Kidney (tissue), 14 donors: ENCODE results near the gene ABHD16B. TPM values are rescaled to one million over a fixed set of nuclear protein-coding genes. Genes with fewer than 3 reads are reported as not detected.

Experiments
- DNase-seq, 5 donors: peaks; one replicate each; pipeline ENCODE4 v3.0.0-alpha.2; 2013 to 2020
- FAIRE-seq: peaks from 2 replicates; lab custom pipeline; 2012; peaks lifted over from hg19 to GRCh38; lab: Jason Lieb, UNC
- H3K27ac ChIP-seq, 2 donors: one replicate each; pipeline ENCODE4 v1.7.0; 2013; ENCODE audit warnings: low read depth in 2 of 2, low read length in 2 of 2, inconsistent platforms in 1 of 2
- H3K27me3 ChIP-seq: one replicate; pipeline ENCODE4 v1.7.1; 2013; ENCODE audit warnings: low read length, inconsistent platforms; ENCODE audit not compliant: control insufficient read depth, insufficient read depth
- H3K36me3 ChIP-seq, 3 donors: one replicate each; pipeline versions ENCODE4 v1.7.0 to v1.7.1; 2013; ENCODE audit warnings: low read length in 3 of 3, control low read depth in 1 of 3, inconsistent platforms in 1 of 3; ENCODE audit not compliant: insufficient read depth in 3 of 3, control insufficient read depth in 2 of 3
- H3K4me1 ChIP-seq, 3 donors: one replicate each; pipeline versions ENCODE4 v1.7.0 to v1.7.1; 2013; ENCODE audit warnings: low read length in 3 of 3, inconsistent platforms in 1 of 3, low read depth in 1 of 3; ENCODE audit not compliant: control insufficient read depth in 2 of 3, insufficient read depth in 2 of 3
- H3K4me3 ChIP-seq, 3 donors: one replicate each; pipeline versions ENCODE4 v1.7.0 to v1.8.1; 2013; ENCODE audit warnings: low read length in 3 of 3, control low read depth in 1 of 3, inconsistent platforms in 1 of 3
- H3K9ac ChIP-seq, 3 donors: one replicate each; pipeline versions ENCODE4 v1.7.0 to v1.7.1; 2013; ENCODE audit warnings: low read length in 3 of 3, control low read depth in 1 of 3, inconsistent platforms in 1 of 3
- H3K9me3 ChIP-seq, 3 donors: one replicate each; pipeline versions ENCODE4 v1.7.0 to v1.7.1; 2013; ENCODE audit warnings: low read length in 3 of 3, control low read depth in 1 of 3, inconsistent platforms in 1 of 3; ENCODE audit not compliant: control insufficient read depth in 2 of 3, insufficient read depth in 1 of 3
- CTCF ChIP-seq: IDR thresholded peaks from 3 replicates; pipeline ENCODE4 v1.5.1; 2012; ENCODE audit warnings: mild to moderate bottlenecking, moderate library complexity, borderline replicate concordance; ENCODE audit not compliant: insufficient read depth; ENCODE audit errors: extremely low read depth
- intact Hi-C: fragments of 100-400 bp; cut with DNase I; formaldehyde crosslinking; loops from one replicate; pipeline ENCODE4 v1.11.1; 2022
- polyA plus RNA-seq: library from polyadenylated mRNA; stranded (reverse); fragments of 350-450 nt; fragmentation: Illumina TruSeq; extraction: RNeasy Lipid Tissue Mini Kit (QIAGEN cat#74804); gene quantifications from one replicate; pipeline ENCODE4 v1.2.3, GENCODE V29; 2014; ENCODE audit warnings: low read depth, low replicate concordance; ENCODE audit not compliant: insufficient read depth
- total RNA-seq: library from RNA; stranded (reverse); fragmentation: NEBNext Ultra II Directional; extraction: Animal tissue kit (Norgen Biotek cat#: 25700); gene quantifications from one replicate; pipeline ENCODE4 v1.2.1, GENCODE V29; 2021
- donor health status: control.
- donor health status: control.
- donor health status: control.
- donor health status: control.
- donor health status: control.
- donor health status: DM: yes; HTN: yes; CAD: no.
- donor health status: Normal renal cell carcinoma (clear cell type).

The ABHD16B gene
- total and polyA plus RNA-seq, 2 donors from 2014 or later = not detected

GRCh38 chr20:63837479-63837878 lies 23.8 kb upstream of the ABHD16B start:
- DNase-seq (peak in 1 of 5 donors; percentile 40), FAIRE-seq (no peak)
- Histone ChIP-seq H3K27ac (no peak overlapping the region), H3K4me3 (no peak overlapping the region), H3K4me1 (peaks cover 0 to 22% (median 0%) of the 10 kb centered on the region in 3 donors), H3K9ac (no peak overlapping the region), H3K9me3 (no peaks in the 10 kb centered on the region), H3K27me3 (no peaks in the 10 kb centered on the region), H3K36me3 (no peaks in the 10 kb centered on the region)
- no peak for TF ChIP-seq CTCF
- intact Hi-C loops = no loop called here

- intact Hi-C loops = no loop called here
- no peak for DNase-seq
- no peak overlapping the region for H3K9ac ChIP-seq
- H3K27me3 ChIP-seq = no peaks in the 10 kb centered on the region
- H3K27ac ChIP-seq = no peak overlapping the region
- no peaks in the 10 kb centered on the region for H3K9me3 ChIP-seq
- no peaks in the 10 kb centered on the region for H3K36me3 ChIP-seq
- FAIRE-seq = no peak
- H3K4me1 ChIP-seq = peaks cover 0 to 10% (median 0%) of the 10 kb centered on the region in 3 donors
- TF ChIP-seq CTCF = no peak
- H3K4me3 ChIP-seq = no peak overlapping the region
Observed at GRCh38 chr20:63839620-63840019, 21.7 kb upstream of the ABHD16B start.

GRCh38 chr20:63840405-63840828 lies 20.9 kb upstream of the ABHD16B start:
- H3K9me3 ChIP-seq = no peaks in the 10 kb centered on the region
- H3K9ac ChIP-seq = no peak overlapping the region
- no peaks in the 10 kb centered on the region for H3K36me3 ChIP-seq
- TF ChIP-seq CTCF = no peak
- no peaks in the 10 kb centered on the region for H3K27me3 ChIP-seq
- peaks cover 0 to 9% (median 0%) of the 10 kb centered on the region in 3 donors for H3K4me1 ChIP-seq
- FAIRE-seq (no peak), DNase-seq (peak; percentile 42 to 81 (median 60))
- no peak overlapping the region for H3K27ac ChIP-seq
- H3K4me3 ChIP-seq = no peak overlapping the region
- intact Hi-C loops = no loop called here

- H3K4me3 ChIP-seq = no peak overlapping the region
- intact Hi-C loops = no loop called here
- TF ChIP-seq CTCF = no peak
Observed at GRCh38 chr20:63842258-63842657, 19.0 kb upstream of the ABHD16B start.

More at GRCh38 chr20:63842258-63842657, 19.0 kb upstream of the ABHD16B start:
- H3K27me3 ChIP-seq = no peaks in the 10 kb centered on the region
- no peak for DNase-seq
- H3K9me3 ChIP-seq = no peaks in the 10 kb centered on the region
- FAIRE-seq = no peak
- no peak overlapping the region for H3K9ac ChIP-seq
- H3K27ac ChIP-seq = no peak overlapping the region
- H3K36me3 ChIP-seq = no peaks in the 10 kb centered on the region
- peaks cover 5 to 18% (median 5%) of the 10 kb centered on the region in 3 donors for H3K4me1 ChIP-seq
